ENCODE measurements around the gene PRPSAP2.

- TF ChIP-seq, protein P1, sequence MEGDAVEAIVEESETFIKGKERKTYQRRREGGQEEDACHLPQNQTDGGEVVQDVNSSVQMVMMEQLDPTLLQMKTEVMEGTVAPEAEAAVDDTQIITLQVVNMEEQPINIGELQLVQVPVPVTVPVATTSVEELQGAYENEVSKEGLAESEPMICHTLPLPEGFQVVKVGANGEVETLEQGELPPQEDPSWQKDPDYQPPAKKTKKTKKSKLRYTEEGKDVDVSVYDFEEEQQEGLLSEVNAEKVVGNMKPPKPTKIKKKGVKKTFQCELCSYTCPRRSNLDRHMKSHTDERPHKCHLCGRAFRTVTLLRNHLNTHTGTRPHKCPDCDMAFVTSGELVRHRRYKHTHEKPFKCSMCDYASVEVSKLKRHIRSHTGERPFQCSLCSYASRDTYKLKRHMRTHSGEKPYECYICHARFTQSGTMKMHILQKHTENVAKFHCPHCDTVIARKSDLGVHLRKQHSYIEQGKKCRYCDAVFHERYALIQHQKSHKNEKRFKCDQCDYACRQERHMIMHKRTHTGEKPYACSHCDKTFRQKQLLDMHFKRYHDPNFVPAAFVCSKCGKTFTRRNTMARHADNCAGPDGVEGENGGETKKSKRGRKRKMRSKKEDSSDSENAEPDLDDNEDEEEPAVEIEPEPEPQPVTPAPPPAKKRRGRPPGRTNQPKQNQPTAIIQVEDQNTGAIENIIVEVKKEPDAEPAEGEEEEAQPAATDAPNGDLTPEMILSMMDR (IDR thresholded peaks at IDR 0.05; ENCODE audit: insufficient read depth, low read length, poor library complexity, severe bottlenecking): no peak
- no peak for TF ChIP-seq EZH2phosphoT487 (conservative IDR thresholded peaks at IDR 0.05; ENCODE audit: low read length)
These were observed 86.7 kb downstream of the PRPSAP2 start for GRCh38 chr17:18944646-18945045.

All from SU-DHL-6 (cell line).